Left ventricle myocardium superior (tissue), 1 donor: ENCODE data around the gene HOXB5. TPM values are rescaled to one million over a fixed set of nuclear protein-coding genes. Genes with fewer than 3 reads are reported as not detected.
A peak's percentile ranks its signal among the peaks of the same experiment; 100 is the strongest.

Source experiments
- ATAC-seq: fragments of 200-7000 bp; cut with Tn5 transposase; one replicate; pipeline ENCODE4 v1.9.1; 2020; ENCODE audit warnings: mild to moderate bottlenecking, moderate library complexity
- DNase-seq: peaks from one replicate; pipeline ENCODE4 v3.0.0-alpha.2; 2020
- intact Hi-C: fragments of 100-400 bp; cut with micrococcal nuclease; formaldehyde crosslinking; loops from one replicate; pipeline ENCODE4 v1.11.0; 2022
- total RNA-seq: library from RNA; stranded (reverse); fragmentation: NEBNext Ultra II Directional; extraction: Animal tissue kit (Norgen Biotek cat#: 25700); gene quantifications from one replicate; pipeline ENCODE4 v1.2.1, GENCODE V29; 2021
- donor health status: DM: no; HTN: yes; CAD: no; lungs with severe emphysema.

HOXB5 gene
- total RNA-seq, 1 donor from 2014 or later: not detected

DNA sequence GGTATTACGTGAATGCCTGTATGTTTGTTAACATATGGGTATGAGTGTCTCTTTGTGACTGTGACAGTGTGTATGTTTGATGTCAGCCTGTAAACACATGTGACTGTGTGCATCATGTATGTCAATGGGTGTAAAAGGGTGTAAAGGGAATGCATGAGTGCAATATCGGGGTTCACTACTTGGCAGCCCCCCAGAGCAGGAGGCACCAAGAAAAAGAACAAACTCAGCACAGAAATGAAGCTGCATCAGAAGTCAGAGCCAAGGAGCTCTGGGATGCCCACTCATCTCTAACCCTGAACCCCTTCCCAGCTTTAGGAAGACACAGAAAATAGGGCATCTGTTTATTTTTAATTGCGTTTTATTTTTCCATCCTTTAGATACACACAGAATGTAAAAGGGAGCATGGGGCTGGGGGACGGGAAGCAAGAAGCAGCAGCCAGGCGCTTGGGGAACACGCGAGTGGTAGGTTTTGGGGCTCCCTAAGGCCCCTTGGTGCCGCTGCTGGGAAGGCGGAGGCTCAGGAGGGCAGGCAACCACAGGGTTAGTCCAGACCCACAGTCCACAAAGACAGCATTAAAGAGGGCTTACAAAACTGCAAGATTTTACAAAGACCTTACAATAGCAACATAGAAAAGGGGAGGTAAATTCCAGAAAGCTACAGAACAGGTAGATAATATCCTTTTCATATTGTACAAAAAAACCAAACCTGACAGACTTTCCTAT is 13.5 kb upstream of the HOXB5 start:
- DNase-seq (no peak), ATAC-seq (no peak)
- intact Hi-C loops: no loop called here

DNA sequence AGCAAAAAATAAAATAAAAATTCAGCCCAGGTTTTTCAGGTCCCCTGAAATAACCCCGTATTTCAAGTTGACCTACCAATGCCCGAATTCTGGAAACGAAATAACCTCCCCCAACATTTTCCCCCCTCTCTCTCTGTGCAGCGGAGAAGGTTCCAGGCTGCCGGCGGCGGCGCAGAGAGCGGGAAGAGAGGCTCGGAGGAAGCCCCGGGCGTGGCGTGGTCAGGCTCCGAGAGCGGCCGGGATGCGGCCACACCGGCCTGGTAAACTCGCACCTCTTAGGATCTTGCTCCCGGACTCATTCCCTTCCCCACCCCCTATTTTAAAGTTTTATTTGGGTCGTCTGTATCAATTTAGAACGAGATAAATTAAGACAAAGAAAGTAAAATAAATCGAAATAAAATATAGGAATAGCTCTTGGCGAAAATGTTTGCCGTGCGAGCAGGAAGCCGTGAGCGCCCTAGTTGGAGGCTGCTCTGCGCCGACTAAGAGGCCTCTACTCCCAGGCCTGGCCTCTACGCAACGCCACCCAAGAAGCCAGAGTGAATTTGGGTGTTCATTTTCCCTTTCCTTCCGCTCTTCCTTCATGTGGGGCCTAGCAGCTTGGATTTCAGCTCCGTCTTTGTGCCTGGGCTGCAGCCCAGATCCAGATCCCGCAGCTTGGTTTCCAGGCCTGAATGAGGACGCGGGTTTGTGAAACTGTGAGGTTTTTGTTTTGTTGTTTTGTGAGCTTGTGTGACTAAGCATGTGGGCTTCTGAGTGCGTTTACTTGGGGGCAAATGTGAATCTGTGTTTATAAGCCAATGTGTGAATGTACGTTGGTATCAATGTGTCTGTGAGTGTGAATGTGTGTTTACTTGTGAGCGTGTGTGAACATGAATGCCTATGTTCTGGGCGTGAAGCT is 12.7 kb upstream of the HOXB5 start:
- ATAC-seq (no peak), DNase-seq (no peak)
- intact Hi-C loops: no loop called here

DNA sequence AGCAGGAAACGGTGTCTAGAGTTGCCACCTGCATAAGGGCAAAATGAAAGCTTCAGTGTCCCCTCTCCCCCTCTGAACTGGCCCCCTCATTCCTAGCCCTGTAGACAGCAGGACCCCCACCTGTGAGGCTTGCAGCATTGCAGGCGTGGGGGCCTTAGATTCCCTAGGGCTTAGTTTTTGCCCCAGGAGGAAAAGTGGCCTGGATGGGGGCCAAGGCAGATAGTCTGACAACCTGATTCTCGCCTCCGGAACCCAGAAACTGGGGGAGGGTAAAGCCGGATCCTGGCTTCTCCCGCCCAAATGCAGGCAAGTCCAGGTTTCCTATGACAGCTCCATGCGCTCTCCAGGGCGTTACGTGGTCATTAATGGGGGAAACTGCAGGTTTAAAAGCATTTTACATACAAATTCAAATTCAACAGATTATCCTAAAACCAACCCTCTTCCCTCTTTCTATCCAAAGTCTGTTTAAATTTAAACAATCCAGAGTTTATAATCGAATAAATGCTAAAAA is 11.9 kb upstream of the HOXB5 start:
- intact Hi-C loops: no loop called here
- no peak for ATAC-seq
- no peak for DNase-seq

DNA sequence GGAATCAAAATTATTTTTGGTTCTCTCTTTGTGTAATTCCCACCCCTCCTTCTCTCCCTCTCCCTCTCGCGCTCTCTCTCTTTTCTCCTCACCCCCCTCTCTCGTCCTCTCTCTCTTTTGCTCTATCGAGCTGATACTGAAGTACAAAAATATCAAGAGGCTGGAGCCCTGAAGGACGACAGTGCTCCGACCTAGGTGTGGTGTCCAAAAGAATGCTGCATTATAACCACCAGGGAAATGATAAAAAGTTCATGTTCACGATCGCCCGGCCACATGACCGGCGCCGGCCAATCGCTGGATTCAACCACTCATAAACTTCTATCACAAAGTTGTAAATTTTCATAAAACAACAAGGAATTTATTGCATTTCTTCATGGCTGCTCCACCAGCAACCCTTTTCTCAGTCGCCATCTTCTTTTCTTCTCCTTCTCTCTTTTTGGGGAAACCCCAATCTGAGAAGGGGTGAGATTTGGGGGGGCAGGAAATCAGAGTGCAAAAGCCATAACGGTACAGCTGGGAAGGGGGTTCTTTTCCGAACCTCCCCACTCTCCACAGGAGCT is 11.3 kb upstream of the HOXB5 start, which contains the start of gene HOXB6:
HOXB6 (minus strand) TSS at position 217 of the 560 bp plus-strand sequence. CDS start 6,836 bp downstream, outside the sequence.
- intact Hi-C loops: no loop called here
- no peak for DNase-seq
- ATAC-seq: no peak

DNA sequence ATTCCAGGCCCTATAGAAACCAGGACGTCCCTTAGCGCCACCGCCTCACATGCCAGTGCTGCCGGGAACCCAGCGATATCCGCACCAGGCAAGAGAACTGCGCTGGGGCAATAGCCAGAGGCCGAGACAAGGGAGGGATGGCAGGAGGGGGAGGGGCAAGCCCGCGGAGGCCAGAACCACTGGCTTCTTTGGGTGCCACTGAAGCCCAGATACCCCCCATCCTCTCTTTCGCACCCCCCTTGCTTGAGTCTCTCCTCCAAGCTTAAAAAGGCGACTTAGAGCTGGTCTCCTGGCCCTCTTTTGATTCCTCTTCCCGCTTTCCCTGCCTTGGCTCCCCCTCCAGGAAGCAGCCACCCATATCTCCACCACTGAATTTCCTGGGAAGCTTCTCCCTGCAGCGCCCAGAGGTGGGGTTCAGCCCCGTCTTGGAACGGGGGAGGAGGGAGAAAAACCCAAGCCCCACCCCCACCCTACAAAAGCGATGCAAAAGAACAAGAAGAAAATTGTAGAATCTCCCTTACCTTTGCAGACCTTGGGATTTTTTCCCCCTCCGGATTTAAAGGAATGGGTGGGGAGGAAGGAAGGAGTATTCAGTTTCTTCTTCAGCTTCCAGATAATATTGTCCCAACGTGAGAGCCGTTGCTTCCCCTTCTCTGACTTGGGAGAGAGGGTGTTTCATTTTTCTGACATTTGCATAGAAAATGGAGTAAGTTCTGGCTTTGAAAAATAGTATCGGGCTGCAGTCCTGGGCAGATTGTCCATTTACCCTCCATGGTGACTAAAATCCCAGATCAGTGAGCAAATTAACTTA is 10.6 kb upstream of the HOXB5 start:
- no peak for ATAC-seq
- DNase-seq: no peak
- intact Hi-C loops: no loop called here

DNA sequence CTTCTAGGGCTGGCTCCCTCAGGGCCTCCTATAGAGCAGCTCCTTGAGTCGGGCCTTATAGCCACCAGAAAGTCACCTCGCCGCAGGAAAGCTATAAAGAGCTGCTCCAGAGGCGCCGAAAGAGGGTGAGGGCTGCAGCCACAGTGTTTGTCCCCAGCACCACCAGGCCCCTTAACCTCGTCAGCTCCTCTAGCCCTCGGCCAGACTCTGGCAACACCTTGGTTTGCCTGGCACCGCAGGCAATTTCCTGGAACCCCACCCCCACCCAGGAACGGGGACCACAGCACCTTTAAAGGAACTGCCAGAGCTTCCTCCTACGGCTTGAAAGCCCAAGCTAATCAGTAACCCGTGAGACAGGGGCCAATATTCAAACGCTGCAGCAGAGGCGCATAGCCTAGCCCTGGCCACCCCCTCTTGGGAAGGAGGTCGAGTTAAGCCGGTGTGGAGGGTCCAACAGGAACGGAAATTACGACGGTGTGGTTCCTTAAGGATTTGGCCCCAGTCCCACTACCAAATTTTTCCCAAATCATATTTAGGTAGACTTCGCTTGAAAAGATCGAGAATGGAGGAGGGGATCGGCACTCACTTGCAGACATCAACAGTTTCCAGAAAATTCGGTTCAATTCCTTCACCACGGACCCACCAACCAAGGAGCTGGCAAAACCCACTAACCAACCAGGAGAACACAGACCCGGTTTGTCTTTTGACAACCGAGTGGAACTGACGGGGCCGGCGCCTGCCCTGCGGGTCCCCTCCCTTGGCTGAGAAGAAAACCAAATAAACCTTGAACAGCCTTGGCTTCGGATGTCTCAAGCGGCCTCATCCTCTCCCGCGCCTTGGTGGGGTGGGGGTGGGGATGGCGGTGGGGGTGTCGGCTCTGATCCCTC is 8.2 kb upstream of the HOXB5 start:
- intact Hi-C loops: no loop called here
- DNase-seq: no peak
- ATAC-seq: no peak

DNA sequence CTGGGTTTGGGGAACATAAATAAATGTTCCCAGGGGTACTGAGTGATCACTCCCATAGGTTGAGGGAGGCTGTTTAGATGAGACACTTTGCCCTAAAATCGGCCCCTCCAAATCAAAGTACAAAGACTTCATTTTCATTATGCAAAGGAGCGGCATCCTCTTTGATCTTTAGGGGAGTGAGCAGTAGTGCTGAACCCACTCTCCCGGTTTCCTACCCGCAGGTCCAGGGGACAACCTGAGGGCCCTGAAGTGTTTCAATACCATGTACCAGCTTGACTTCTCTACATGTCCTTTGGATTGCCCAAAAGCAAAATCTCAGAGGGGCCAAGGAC is 7.6 kb upstream of the HOXB5 start:
- ATAC-seq: no peak
- no peak for DNase-seq
- intact Hi-C loops: no loop called here

DNA sequence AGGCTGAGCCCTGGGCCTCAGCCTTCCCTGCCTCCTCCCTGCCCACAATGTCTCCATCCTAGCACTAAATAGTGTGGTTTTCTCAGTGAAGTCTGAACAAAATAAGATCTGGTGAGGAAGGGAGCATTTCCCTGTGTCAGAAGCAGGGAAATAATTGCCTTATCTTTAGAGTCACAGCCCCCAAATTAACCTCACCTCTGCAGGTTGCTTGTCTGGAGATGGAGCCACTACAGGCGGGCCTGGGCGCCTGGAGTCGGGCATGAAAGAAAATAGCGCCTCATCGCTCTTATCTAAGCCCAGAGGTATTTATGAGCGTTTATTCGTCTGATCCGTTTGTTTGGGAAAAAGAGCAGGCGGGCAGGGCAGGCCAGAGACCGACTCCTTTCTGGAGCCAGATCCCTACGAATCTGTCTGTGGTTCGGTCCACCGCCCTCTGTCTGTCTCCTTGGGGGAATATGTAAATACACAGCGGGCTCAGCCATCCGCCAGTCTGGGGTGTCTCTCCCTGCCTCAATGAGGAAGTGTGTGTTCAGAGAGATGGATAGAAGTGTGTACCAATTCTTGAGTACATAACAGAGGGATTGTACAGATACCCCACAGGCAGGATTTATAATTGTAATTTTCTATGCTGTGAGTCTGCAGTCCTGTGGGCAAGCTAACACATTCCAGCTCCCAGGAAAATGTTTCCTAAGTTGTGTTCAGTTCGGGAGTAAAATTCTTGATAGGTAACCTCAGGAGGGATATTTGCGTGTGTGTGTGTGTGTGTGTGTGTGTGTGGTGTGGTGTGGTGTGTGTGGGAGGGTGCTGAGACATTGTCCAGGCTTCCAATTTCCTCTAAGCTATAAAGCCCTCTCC is 6.9 kb upstream of the HOXB5 start:
- ATAC-seq (no peak), DNase-seq (no peak)
- intact Hi-C loops: no loop called here

DNA sequence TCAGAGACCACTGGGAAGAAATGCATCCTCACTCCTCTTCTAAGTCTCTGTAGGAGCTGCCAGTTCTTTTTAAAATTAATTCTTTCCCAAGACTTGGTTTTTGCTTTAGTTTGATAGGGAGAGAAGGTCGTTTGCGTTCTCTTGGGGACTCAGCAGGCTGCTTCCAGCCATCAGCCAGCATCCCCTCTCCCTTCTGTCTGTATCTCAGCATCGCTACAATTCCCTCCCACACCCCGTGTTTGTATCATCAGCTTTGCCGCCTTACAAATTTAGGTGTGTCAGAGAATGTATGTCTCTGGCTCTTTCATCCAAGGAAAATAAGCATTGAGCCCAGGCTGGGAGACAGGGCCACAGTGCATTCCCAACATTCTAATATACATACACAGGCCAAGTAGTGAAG is 5.8 kb upstream of the HOXB5 start:
- ATAC-seq (no peak), DNase-seq (no peak)
- intact Hi-C loops: no loop called here

DNA sequence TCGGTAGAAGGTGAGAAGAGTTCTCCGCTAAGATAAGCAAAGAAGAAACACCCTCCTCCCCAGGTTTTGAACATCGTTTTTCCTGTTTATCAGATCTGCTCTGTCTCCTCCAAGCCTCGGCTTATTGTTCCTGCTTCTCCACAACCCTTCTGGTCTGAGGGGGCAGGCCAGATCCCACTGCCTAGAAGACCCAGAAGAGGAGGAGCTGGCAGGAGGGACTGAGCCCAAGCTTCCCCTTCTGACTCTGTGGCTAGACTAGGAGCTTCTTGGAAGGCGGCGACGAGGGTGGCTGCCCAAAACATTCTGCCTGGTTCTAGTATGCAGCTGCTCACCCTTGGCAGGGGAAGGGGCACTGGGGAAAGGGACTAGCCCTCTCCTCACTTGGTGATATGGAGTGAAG is 5.2 kb upstream of the HOXB5 start:
- no peak for ATAC-seq
- DNase-seq: no peak
- intact Hi-C loops: no loop called here

DNA sequence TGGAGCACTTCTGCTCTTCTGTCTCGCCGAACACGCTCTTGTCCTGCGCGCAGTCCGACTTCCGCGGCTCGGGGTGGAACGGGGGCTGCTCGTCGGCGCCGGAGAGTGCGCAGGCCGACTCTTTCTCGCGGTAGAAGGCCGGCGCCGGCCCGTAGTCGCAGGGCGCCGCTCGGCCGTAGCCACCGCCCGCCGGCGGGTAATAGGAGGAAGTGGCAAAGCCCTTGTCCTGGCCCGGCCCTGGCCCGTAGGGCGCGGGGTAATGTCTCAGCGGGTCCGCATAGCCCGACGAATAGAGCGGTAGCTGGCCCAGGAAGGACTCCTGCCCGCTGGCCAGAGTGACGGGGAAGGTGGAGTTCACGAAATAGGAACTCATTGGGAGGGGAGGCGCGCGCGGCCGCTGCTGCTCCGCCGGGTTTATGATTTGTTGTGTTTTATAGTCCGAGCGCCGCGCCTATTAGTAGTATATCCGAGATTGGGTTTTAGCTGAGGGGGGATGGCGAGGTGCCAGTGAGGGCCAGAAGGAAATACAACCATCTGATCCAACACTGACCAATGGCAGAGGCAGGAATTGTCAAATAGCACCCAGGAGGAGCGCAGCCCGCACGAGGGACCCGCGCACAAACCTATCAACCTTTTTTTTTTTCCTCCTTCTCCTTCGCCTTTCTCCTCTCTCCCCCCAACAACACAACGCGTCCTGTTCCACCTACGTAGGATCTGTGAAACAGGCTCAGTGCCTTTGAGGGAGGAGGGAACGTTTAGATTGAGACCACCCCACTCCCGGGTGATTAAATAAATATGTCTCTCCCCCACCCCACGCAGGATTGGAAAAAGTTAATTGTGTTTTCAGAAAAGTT is 4.4 kb upstream of the HOXB5 start:
- peak; percentile 59 for DNase-seq
- intact Hi-C loops: no loop called here
- ATAC-seq: peak; percentile 48

DNA sequence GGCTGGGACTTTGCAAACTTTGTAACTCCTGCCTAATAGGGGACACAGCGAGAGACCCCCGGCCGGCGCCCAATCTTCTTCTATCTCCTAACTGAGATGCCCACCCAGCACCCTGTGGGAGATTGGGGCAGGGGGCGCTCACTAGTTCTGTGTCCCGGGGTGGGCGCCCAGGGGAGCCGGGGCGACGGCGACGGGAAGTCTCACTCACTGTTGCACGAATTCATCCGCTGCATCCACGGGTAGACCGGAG is 3.9 kb upstream of the HOXB5 start:
- intact Hi-C loops: no loop called here
- no peak for ATAC-seq
- DNase-seq: no peak

DNA sequence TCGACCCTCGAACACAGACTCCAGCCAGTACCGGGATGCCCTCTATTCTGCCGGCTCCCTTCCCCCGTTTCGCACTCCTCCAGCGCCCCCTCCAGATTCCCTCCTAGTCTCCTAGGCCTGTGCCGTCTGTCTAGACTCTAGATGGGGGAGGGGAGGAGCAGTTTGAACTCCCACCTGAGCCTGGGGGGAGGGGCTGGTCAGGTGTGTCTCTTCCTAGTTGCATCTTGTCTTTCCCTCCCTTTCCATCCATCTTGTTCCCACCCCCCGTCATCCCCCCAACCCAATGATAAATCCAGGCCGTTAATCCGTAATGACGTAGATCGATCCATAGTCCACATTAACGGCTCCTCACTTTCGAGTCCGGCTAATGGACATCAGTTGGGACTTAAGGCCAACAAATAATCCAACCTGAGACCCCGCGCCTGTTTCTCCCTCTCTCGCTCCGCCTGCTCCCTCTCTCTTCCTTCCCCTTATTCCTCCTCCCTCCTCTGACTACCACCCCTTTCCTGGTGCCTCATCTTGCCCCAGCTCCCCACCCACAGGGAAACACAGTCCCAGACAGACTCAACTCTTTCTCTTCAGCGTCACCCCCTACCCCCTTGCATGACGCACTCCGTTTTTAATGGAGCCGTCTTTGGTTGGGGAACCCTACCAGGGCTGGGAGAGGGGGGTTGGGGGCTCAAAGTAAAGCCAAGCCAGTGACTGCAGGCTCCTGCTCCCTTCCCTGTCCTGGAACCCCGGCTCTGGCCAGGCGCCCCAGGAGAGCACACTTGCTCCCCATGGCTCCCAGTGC is 3.4 kb upstream of the HOXB5 start:
- intact Hi-C loops: no loop called here
- peak; percentile 11 for ATAC-seq
- DNase-seq: no peak

DNA sequence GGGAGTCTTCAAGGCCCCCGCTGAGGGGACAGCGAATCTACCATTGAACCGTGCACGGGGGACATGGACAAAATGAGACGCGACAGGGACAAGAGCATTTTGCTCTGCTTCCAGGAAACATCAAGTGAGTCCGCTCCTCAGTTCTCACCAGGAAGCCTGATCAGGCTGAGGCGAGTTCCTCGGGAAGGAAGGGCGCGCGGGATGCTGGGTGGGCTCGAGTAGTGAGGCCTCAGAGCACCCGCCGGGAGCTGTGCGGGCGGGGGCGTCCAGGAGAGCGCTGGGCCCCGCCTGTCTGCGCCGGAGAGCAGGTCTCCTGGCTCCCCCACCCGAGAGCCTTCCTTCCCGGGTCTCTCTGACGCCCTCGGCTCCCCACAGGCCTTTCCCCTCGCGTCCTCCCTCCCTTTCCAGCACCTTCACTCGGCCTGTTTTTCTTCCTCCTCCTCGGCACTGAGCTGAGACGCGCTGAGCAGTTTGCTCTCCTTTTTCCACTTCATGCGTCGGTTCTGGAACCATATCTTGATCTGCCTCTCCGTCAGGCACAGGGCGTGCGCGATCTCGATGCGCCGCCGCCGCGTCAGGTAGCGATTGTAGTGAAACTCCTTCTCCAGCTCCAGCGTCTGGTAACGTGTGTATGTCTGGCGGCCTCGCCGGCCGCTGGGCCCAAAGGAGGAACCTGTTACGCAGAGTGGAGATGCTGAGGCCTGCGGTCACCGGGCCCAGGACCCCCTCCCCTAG is 2.6 kb upstream of the HOXB5 start:
- ATAC-seq (no peak), DNase-seq (no peak)
- intact Hi-C loops: no loop called here

DNA sequence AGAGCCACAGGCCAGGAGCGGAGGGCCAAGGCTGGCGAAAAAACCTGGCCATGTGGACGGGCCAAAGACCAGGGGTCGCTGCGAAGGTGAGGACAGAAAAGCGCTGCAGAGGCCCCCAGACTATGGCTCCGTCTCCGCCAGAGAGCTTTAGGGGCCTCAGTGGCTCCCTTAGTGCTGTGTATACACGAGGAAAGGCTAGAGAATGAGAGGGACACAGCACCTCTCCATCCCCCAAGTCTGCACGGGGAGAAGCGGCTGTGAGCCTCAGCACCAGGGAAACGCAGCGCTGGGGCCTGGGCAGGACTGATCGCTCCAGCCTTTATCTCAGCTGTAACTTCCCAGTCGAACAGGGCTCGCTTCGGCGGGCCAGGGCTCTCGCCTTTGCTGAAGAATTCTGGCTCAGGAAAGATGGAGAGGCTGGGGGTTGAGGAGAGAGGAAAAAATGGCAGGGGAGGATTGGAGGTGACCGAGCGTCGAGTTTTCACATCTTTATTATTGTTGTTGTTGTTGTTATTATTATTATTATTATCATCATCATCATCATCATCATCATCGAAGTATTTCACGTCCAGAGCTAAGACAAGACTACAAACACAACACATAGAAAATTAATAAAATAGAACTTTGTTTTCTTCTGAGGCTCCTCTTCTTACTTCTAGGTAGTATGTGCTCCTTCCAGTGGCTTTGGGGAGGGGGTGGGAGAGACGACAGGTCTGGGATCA is 1.9 kb upstream of the HOXB5 start:
- DNase-seq: no peak
- intact Hi-C loops: no loop called here
- no peak for ATAC-seq
